ENCODE data around the gene GSG1L. TPM values are rescaled to one million over a fixed set of nuclear protein-coding genes. Genes with fewer than 3 reads are reported as not detected.

GSG1L gene
- polyA plus RNA-seq, 1 donor (not counting 4 experiments of a cell fraction or from before 2014, with no cell fraction given): not detected

- Histone ChIP-seq H3K4me1 (ENCODE audit: control insufficient read depth, extremely low read depth, insufficient read depth, low read length) (no peaks in the 10 kb centered on the region), H3K27ac (ENCODE audit: control insufficient read depth, insufficient read depth, low read length) (no peak overlapping the region), H3K4me3 (ENCODE audit: control insufficient read depth in 2 of 3, extremely low read depth in 1 of 3, insufficient read depth in 2 of 3, low read depth in 1 of 3, low read length in 3 of 3) (no peak overlapping the region), H2AFZ (ENCODE audit: control insufficient read depth, low read length) (no peak overlapping the region), H3K79me2 (ENCODE audit: control insufficient read depth, insufficient read depth, low read length) (no peaks in the 10 kb centered on the region), H3K9me1 (ENCODE audit: control insufficient read depth, extremely low read depth, insufficient read depth, low read length) (no peaks in the 10 kb centered on the region), H3K9ac (ENCODE audit: control insufficient read depth, extremely low read depth, insufficient read depth, low read length) (no peak overlapping the region), H3K36me3 (ENCODE audit: control insufficient read depth in 2 of 2, extremely low read depth in 1 of 2, insufficient read depth in 2 of 2, low read length in 2 of 2) (peaks cover 0 to 11% of the 10 kb centered on the region in 2 experiments), H3K4me2 (ENCODE audit: control insufficient read depth, extremely low read depth, insufficient read depth, low read depth, low read length) (no peak overlapping the region), H3K27me3 (ENCODE audit: control insufficient read depth, extremely low read depth, insufficient read depth, low read length) (no peaks in the 10 kb centered on the region), H4K20me1 (ENCODE audit: control insufficient read depth, extremely low read depth, insufficient read depth, low read length) (no peaks in the 10 kb centered on the region), H3K9me3 (ENCODE audit: control insufficient read depth, low read depth, low read length) (no peaks in the 10 kb centered on the region)
- dilution Hi-C loops (cut with MboI; ENCODE audit: extremely low pct_ligation_motif_present, low sequenced_read_pairs): no loop called here
- no peak for FAIRE-seq
- no peak for TF ChIP-seq EZH2 (IDR thresholded peaks at IDR 0.05; ENCODE audit: low read length)
- no peak for TF ChIP-seq CTCF (optimal IDR thresholded peaks at IDR 0.05 in 1 of 3, IDR thresholded peaks at IDR 0.05 in 1 of 3, conservative IDR thresholded peaks at IDR 0.05 in 1 of 3; ENCODE audit: extremely low read depth in 1 of 3, insufficient read depth in 2 of 3, low read length in 3 of 3)
- DNase-seq (ENCODE audit: low read depth, low spot score): no peak
Measured at GRCh38 chr16:27769561-27770255, 293.8 kb downstream of the GSG1L start.

- Histone ChIP-seq H3K4me3 (ENCODE audit: control insufficient read depth in 2 of 3, extremely low read depth in 1 of 3, insufficient read depth in 2 of 3, low read depth in 1 of 3, low read length in 3 of 3) (no peak overlapping the region), H3K27me3 (ENCODE audit: control insufficient read depth, extremely low read depth, insufficient read depth, low read length) (no peaks in the 10 kb centered on the region), H3K27ac (ENCODE audit: control insufficient read depth, insufficient read depth, low read length) (no peak overlapping the region), H3K4me2 (ENCODE audit: control insufficient read depth, extremely low read depth, insufficient read depth, low read depth, low read length) (no peak overlapping the region), H3K36me3 (ENCODE audit: control insufficient read depth in 2 of 2, extremely low read depth in 1 of 2, insufficient read depth in 2 of 2, low read length in 2 of 2) (peaks cover 0 to 11% of the 10 kb centered on the region in 2 experiments), H4K20me1 (ENCODE audit: control insufficient read depth, extremely low read depth, insufficient read depth, low read length) (no peaks in the 10 kb centered on the region), H3K9me1 (ENCODE audit: control insufficient read depth, extremely low read depth, insufficient read depth, low read length) (no peaks in the 10 kb centered on the region), H3K9me3 (ENCODE audit: control insufficient read depth, low read depth, low read length) (no peaks in the 10 kb centered on the region), H3K79me2 (ENCODE audit: control insufficient read depth, insufficient read depth, low read length) (no peaks in the 10 kb centered on the region), H3K9ac (ENCODE audit: control insufficient read depth, extremely low read depth, insufficient read depth, low read length) (no peak overlapping the region), H2AFZ (ENCODE audit: control insufficient read depth, low read length) (no peak overlapping the region), H3K4me1 (ENCODE audit: control insufficient read depth, extremely low read depth, insufficient read depth, low read length) (no peaks in the 10 kb centered on the region)
- FAIRE-seq: no peak
- TF ChIP-seq EZH2 (IDR thresholded peaks at IDR 0.05; ENCODE audit: low read length): no peak
- no peak for DNase-seq (ENCODE audit: low read depth, low spot score)
- dilution Hi-C loops (cut with MboI; ENCODE audit: extremely low pct_ligation_motif_present, low sequenced_read_pairs): no loop called here
Measured at GRCh38 chr16:27768651-27769272, 294.8 kb downstream of the GSG1L start.

All from keratinocyte (primary cell).